IMR-90 (cell line): ENCODE measurements around the gene GPC5. TPM values are rescaled to one million over a fixed set of nuclear protein-coding genes. Genes with fewer than 3 reads are reported as not detected.

Source experiments
- ATAC-seq: fragments of 200-7000 bp; cut with Tn5 transposase; 2 replicates; pipeline ENCODE4 v1.9.1; 2020; ENCODE audit warnings: low read depth, mild to moderate bottlenecking, moderate library complexity
- BruUV-seq: library from RNA; stranded (reverse); fragments of 400-500 nt; replicated peaks from 2 replicates; lab custom pipeline; 2021; lab: Mats Ljungman, UMichigan
- CTCF ChIA-PET: fragments of 300-600 bp; formaldehyde crosslinking; extraction: SDS; loops from one replicate; lab custom pipeline; 2021; ENCODE audit warnings: antibody characterized with exemption; lab: Yijun Ruan, JAX
- POLR2A ChIA-PET: fragments of 300-600 bp; sonication (Branson Sonifier 250); formaldehyde crosslinking; loops from one replicate; lab custom pipeline; 2022; ENCODE audit warnings: antibody characterized with exemption; ENCODE audit not compliant: unreplicated experiment; lab: Charles Lee
- DNase-seq: peaks from one replicate; pipeline ENCODE4 v3.0.0; 2013
- H2AFZ ChIP-seq: replicated peaks from 2 replicates; pipeline ENCODE3; 2013; ENCODE audit warnings: low read length, mild to moderate bottlenecking; ENCODE audit not compliant: poor library complexity
- H2AK5ac ChIP-seq: 2 replicates; pipeline ENCODE4 v1.6.1; 2013; ENCODE audit warnings: low read depth, low read length, inconsistent platforms
- H2AK9ac ChIP-seq: replicated peaks from 2 replicates; pipeline ENCODE3; 2013; ENCODE audit warnings: mild to moderate bottlenecking, low read depth, low read length, moderate library complexity; ENCODE audit not compliant: poor library complexity
- H2BK120ac ChIP-seq: 2 replicates; pipeline ENCODE4 v1.6.1; 2013; ENCODE audit warnings: low read depth, low read length, inconsistent platforms
- H2BK15ac ChIP-seq: 3 replicates; pipeline ENCODE4 v1.6.1; 2013; ENCODE audit warnings: low read depth, low read length, inconsistent platforms
- H2BK20ac ChIP-seq: 2 replicates; pipeline ENCODE4 v1.6.1; 2013; ENCODE audit warnings: low read depth, mild to moderate bottlenecking, inconsistent platforms, low read length, moderate library complexity
- H2BK5ac ChIP-seq: 2 replicates; pipeline ENCODE4 v1.6.1; 2013; ENCODE audit warnings: mild to moderate bottlenecking, low read depth, low read length, inconsistent platforms; ENCODE audit not compliant: poor library complexity, severe bottlenecking
- H3K14ac ChIP-seq: replicated peaks from 2 replicates; pipeline ENCODE4 v1.6.1; 2013; ENCODE audit warnings: low read depth, low read length, inconsistent platforms
- H3K18ac ChIP-seq: 2 replicates; pipeline ENCODE4 v1.6.1; 2013; ENCODE audit warnings: low read depth, low read length, control low read depth
- H3K23ac ChIP-seq: 2 replicates; pipeline ENCODE4 v1.6.1; 2013; ENCODE audit warnings: low read depth, low read length, inconsistent platforms
- H3K27ac ChIP-seq: 2 replicates; pipeline ENCODE4 v1.5.1; 2013; ENCODE audit warnings: mild to moderate bottlenecking, control low read depth, low read length; ENCODE audit not compliant: insufficient read depth
- H3K27me3 ChIP-seq: 2 replicates; pipeline ENCODE4 v1.6.1; 2013; ENCODE audit warnings: low read length; ENCODE audit not compliant: control insufficient read depth, insufficient read depth
- H3K36me3 ChIP-seq: 2 replicates; pipeline ENCODE4 v1.6.1; 2013; ENCODE audit warnings: low read length, mixed read lengths; ENCODE audit not compliant: control insufficient read depth, insufficient read depth
- H3K4ac ChIP-seq: 2 replicates; pipeline ENCODE4 v1.6.1; 2013; ENCODE audit warnings: low read depth, low read length, inconsistent platforms
- H3K4me1 ChIP-seq: 2 replicates; pipeline ENCODE4 v1.6.1; 2013; ENCODE audit warnings: low read length, mixed read lengths; ENCODE audit not compliant: control insufficient read depth, insufficient read depth
- H3K4me2 ChIP-seq: 2 replicates; pipeline ENCODE4 v1.6.1; 2013; ENCODE audit warnings: low read depth, mild to moderate bottlenecking, control low read depth, low read length, moderate library complexity
- H3K4me3 ChIP-seq: 2 replicates; pipeline ENCODE4 v1.5.1; 2013; ENCODE audit warnings: low read depth, mild to moderate bottlenecking, control low read depth, low read length, moderate library complexity; ENCODE audit not compliant: insufficient read depth
- H3K56ac ChIP-seq: 2 replicates; pipeline ENCODE4 v1.6.1; 2013; ENCODE audit warnings: low read length, inconsistent platforms; ENCODE audit not compliant: insufficient read depth; ENCODE audit errors: extremely low read depth
- H3K79me1 ChIP-seq, 2 experiments: 2 replicates each; pipeline ENCODE4 v1.6.1; 2013; ENCODE audit warnings: low read length in 2 of 2, inconsistent platforms in 1 of 2, low read depth in 1 of 2
- H3K9ac ChIP-seq: 2 replicates; pipeline ENCODE4 v1.6.1; 2013; ENCODE audit warnings: low read depth, low read length, control low read depth
- H3K9me1 ChIP-seq: 2 replicates; pipeline ENCODE4 v1.6.1; 2013; ENCODE audit warnings: low read length, inconsistent platforms; ENCODE audit not compliant: insufficient read depth
- H3K9me3 ChIP-seq: 2 replicates; pipeline ENCODE4 v1.6.1; 2013; ENCODE audit warnings: low read length; ENCODE audit not compliant: control insufficient read depth, insufficient read depth
- H4K20me1 ChIP-seq: 2 replicates; pipeline ENCODE4 v1.6.1; 2013; ENCODE audit warnings: low read length, inconsistent platforms; ENCODE audit not compliant: insufficient read depth
- H4K5ac ChIP-seq: 2 replicates; pipeline ENCODE4 v1.6.1; 2013; ENCODE audit warnings: mild to moderate bottlenecking, low read depth, low read length, control low read depth
- H4K8ac ChIP-seq, 2 experiments: 2 replicates each; pipeline ENCODE4 v1.6.1; 2013; ENCODE audit warnings: low read depth in 2 of 2, low read length in 2 of 2, control low read depth in 1 of 2, inconsistent platforms in 1 of 2
- H4K91ac ChIP-seq: 2 replicates; pipeline ENCODE4 v1.6.1; 2013; ENCODE audit warnings: low read depth, low read length, inconsistent platforms; ENCODE audit not compliant: insufficient read depth
- BHLHE40 ChIP-seq: fragments of 150-350 bp; IDR thresholded peaks from 2 replicates; pipeline ENCODE4 v1.6.1; 2016; ENCODE audit warnings: mild to moderate bottlenecking, low read depth, low read length
- CEBPB ChIP-seq: IDR thresholded peaks from 2 replicates; pipeline ENCODE4 v1.6.1; 2012; ENCODE audit warnings: low read depth, low read length, improper control_type of control experiment
- CHD1 ChIP-seq: IDR thresholded peaks from 2 replicates; pipeline ENCODE4 v1.6.1; 2012; ENCODE audit warnings: low read depth, low read length, improper control_type of control experiment
- ELK1 ChIP-seq: fragments of 150-350 bp; IDR thresholded peaks from 2 replicates; pipeline ENCODE4 v1.6.1; 2016; ENCODE audit warnings: low read depth, mild to moderate bottlenecking, low read length, moderate library complexity, borderline replicate concordance
- FOS ChIP-seq: fragments of 150-350 bp; IDR thresholded peaks from 2 replicates; pipeline ENCODE4 v1.6.1; 2016; ENCODE audit warnings: low read depth, low read length
- MAFK ChIP-seq: IDR thresholded peaks from 2 replicates; pipeline ENCODE4 v1.6.1; 2012; ENCODE audit warnings: low read depth, low read length, improper control_type of control experiment
- MAZ ChIP-seq: IDR thresholded peaks from 2 replicates; pipeline ENCODE4 v1.6.1; 2012; ENCODE audit warnings: low read depth, mild to moderate bottlenecking, low read length, improper control_type of control experiment, moderate library complexity, borderline replicate concordance
- MXI1 ChIP-seq: IDR thresholded peaks from 2 replicates; pipeline ENCODE4 v1.6.1; 2012; ENCODE audit warnings: low read depth, mild to moderate bottlenecking, low read length, moderate library complexity, borderline replicate concordance
- NFE2L2 ChIP-seq: fragments of 150-350 bp; IDR thresholded peaks from 2 replicates; pipeline ENCODE4 v1.6.1; 2016; ENCODE audit warnings: low read depth, mild to moderate bottlenecking, low read length
- POLR2A ChIP-seq: IDR thresholded peaks from 2 replicates; pipeline ENCODE4 v1.6.1; 2012; ENCODE audit warnings: mild to moderate bottlenecking, low read depth, low read length
- RAD21 ChIP-seq: IDR thresholded peaks from 2 replicates; pipeline ENCODE4 v1.6.1; 2012; ENCODE audit warnings: low read length, improper control_type of control experiment
- RCOR1 ChIP-seq: IDR thresholded peaks from 2 replicates; pipeline ENCODE4 v1.6.1; 2012; ENCODE audit warnings: mild to moderate bottlenecking, low read length, improper control_type of control experiment; ENCODE audit not compliant: insufficient replicate concordance
- RFX5 ChIP-seq: IDR thresholded peaks from 2 replicates; pipeline ENCODE4 v1.8.0; 2012; ENCODE audit warnings: low read depth, mild to moderate bottlenecking, low read length, moderate library complexity
- SMC3 ChIP-seq: fragments of 150-350 bp; IDR thresholded peaks from 2 replicates; pipeline ENCODE4 v1.6.1; 2016; ENCODE audit warnings: low read depth, mild to moderate bottlenecking, antibody characterized with exemption, low read length, moderate library complexity
- USF2 ChIP-seq: fragments of 150-350 bp; IDR thresholded peaks from 2 replicates; pipeline ENCODE4 v1.6.1; 2017; ENCODE audit warnings: mild to moderate bottlenecking, antibody characterized with exemption, low read length, low read depth
- WGBS, 2 experiments: methylation state at CpG; one replicate each; pipeline versions ENCODE4 v1.1.5 to v1.1.7; 2013; ENCODE audit warnings: missing lambda C conversion rate in 2 of 2; ENCODE audit not compliant: insufficient read length in 1 of 2; ENCODE audit errors: extremely low coverage in 2 of 2; 5-methylcytosine and 5-hydroxymethylcytosine counted together
- dilution Hi-C: fragments of 300-500 bp; cut with HindIII; formaldehyde crosslinking; loops from one replicate; pipeline ENCODE4 v1.14.3; 2018; ENCODE audit warnings: low sequenced_read_pairs; ENCODE audit not compliant: unreplicated experiment
- in situ Hi-C: fragments of 300-500 bp; cut with MboI; formaldehyde crosslinking; loops from 3 replicates; pipeline ENCODE4 v1.14.3; 2019; ENCODE audit warnings: low sequenced_read_pairs, inconsistent platforms, mixed read lengths
- intact Hi-C: fragments of 100-400 bp; cut with micrococcal nuclease; formaldehyde crosslinking; loops from 2 replicates; pipeline ENCODE4 v1.10.0; 2022
- polyA plus RNA-seq, 3 experiments: library from polyadenylated mRNA; depleted of rRNA; stranded (reverse); fragments of >200 nt; gene quantifications; 2 replicates each; pipeline ENCODE4 v1.2.3, GENCODE V29; 2012; ENCODE audit warnings: low replicate concordance in 1 of 3
- total RNA-seq: library from RNA; depleted of rRNA; stranded (reverse); fragments of >200 nt; gene quantifications from 2 replicates; pipeline ENCODE4 v1.2.3, GENCODE V29; 2012
- TF ChIP-seq, protein P1 (sequence below): conservative IDR thresholded peaks from 2 replicates; pipeline ENCODE4 v1.5.1; 2012; ENCODE audit warnings: mild to moderate bottlenecking, low read depth, low read length, improper control_type of control experiment

GPC5 gene
- total and polyA plus RNA-seq, 2 of the 4 experiments (the other 2 are of a cell fraction), result 0.94 to 1.8 TPM

- H4K8ac ChIP-seq, result no peak overlapping the region
- H3K4me1 ChIP-seq, result no peaks in the 10 kb centered on the region
- H3K4ac ChIP-seq, result no peak overlapping the region
- H2BK5ac ChIP-seq, result no peak overlapping the region
- no peak overlapping the region for H2BK120ac ChIP-seq
- H3K4me3 ChIP-seq, result no peak overlapping the region
- TF ChIP-seq FOS, result no peak
- no peak for TF ChIP-seq ELK1
- no peak for TF ChIP-seq RCOR1
- TF ChIP-seq SMC3, result no peak
- TF ChIP-seq, protein P1, sequence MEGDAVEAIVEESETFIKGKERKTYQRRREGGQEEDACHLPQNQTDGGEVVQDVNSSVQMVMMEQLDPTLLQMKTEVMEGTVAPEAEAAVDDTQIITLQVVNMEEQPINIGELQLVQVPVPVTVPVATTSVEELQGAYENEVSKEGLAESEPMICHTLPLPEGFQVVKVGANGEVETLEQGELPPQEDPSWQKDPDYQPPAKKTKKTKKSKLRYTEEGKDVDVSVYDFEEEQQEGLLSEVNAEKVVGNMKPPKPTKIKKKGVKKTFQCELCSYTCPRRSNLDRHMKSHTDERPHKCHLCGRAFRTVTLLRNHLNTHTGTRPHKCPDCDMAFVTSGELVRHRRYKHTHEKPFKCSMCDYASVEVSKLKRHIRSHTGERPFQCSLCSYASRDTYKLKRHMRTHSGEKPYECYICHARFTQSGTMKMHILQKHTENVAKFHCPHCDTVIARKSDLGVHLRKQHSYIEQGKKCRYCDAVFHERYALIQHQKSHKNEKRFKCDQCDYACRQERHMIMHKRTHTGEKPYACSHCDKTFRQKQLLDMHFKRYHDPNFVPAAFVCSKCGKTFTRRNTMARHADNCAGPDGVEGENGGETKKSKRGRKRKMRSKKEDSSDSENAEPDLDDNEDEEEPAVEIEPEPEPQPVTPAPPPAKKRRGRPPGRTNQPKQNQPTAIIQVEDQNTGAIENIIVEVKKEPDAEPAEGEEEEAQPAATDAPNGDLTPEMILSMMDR, result no peak
- TF ChIP-seq CEBPB, result no peak
- no peak for TF ChIP-seq USF2
- no peak for TF ChIP-seq MXI1
- no peak for TF ChIP-seq CHD1
- TF ChIP-seq NFE2L2, result no peak
- TF ChIP-seq BHLHE40, result no peak
- TF ChIP-seq MAZ, result no peak
- no peak for TF ChIP-seq RFX5
- no peak for TF ChIP-seq RAD21
- no peak for TF ChIP-seq MAFK
- TF ChIP-seq POLR2A, result no peak
- H4K20me1 ChIP-seq, result no peaks in the 10 kb centered on the region
- H3K27ac ChIP-seq, result no peak overlapping the region
- no peak for ATAC-seq
- in situ Hi-C loops (no loop called here), intact Hi-C loops (no loop called here), dilution Hi-C loops (no loop called here)
- H3K56ac ChIP-seq, result no peak overlapping the region
- H2AK9ac ChIP-seq, result no peak overlapping the region
- no TSS peak for BruUV-seq
- H3K14ac ChIP-seq, result no peak overlapping the region
- no peak overlapping the region for H2BK20ac ChIP-seq
- H4K5ac ChIP-seq, result no peak overlapping the region
- 0 out of 2 replicates have a peak, but pooled peaks cover 4% of the 10 kb centered on the region for H3K9me1 ChIP-seq
- no peak overlapping the region for H3K18ac ChIP-seq
- CTCF ChIA-PET, result interaction anchor here (1.3 kb wide), 1 partner anchor 10 kb away, joined by 4 read pairs; no protein-coding TSS in a partner anchor
- H3K27me3 ChIP-seq, result no peaks in the 10 kb centered on the region
- WGBS, 2 experiments, result no CpG with 5 or more reads among the region's 3 CpGs
- H3K79me1 ChIP-seq, result no peaks in the 10 kb centered on the region; a peak in 1 of 4 replicates
- H3K36me3 ChIP-seq, result peaks cover 3% of the 10 kb centered on the region; the same call in 1 of the 2 replicates
- H3K9ac ChIP-seq, result no peak overlapping the region
- no peak overlapping the region for H3K23ac ChIP-seq
- no peak overlapping the region for H2BK15ac ChIP-seq
- POLR2A ChIA-PET, result no interaction called here
- H2AK5ac ChIP-seq, result no peak overlapping the region
- no peaks in the 10 kb centered on the region for H3K9me3 ChIP-seq
- H3K4me2 ChIP-seq, result no peak overlapping the region
- DNase-seq, result no peak
- H4K91ac ChIP-seq, result no peak overlapping the region
- no peak overlapping the region for H2AFZ ChIP-seq
Observed at GRCh38 chr13:91359631-91360030, 38.8 kb upstream of the GPC5 start.
